HEK293 (cell line): ENCODE measurements around the gene VPS18.
A peak's percentile ranks its signal among the peaks of the same experiment; 100 is the strongest.

ENCODE experiments used
- EGR2 ChIP-seq: fragments of 450-650 bp; formaldehyde crosslinking; IDR thresholded peaks from 2 replicates; pipeline ENCODE4 v1.5.1; 2016; ENCODE audit warnings: low read depth, missing biosample characterization, missing genetic modification characterization
- GLI4 ChIP-seq: fragments of 450-650 bp; formaldehyde crosslinking; IDR thresholded peaks from 2 replicates; pipeline ENCODE4 v1.5.1; 2016; ENCODE audit warnings: missing biosample characterization, missing genetic modification characterization
- GLIS2 ChIP-seq: fragments of 450-650 bp; formaldehyde crosslinking; IDR thresholded peaks from 2 replicates; pipeline ENCODE4 v1.5.1; 2016; ENCODE audit warnings: missing biosample characterization, missing genetic modification characterization
- HOXA7 ChIP-seq: sonication (generic); formaldehyde crosslinking; IDR thresholded peaks from 2 replicates; pipeline ENCODE4 v1.8.1; 2022; ENCODE audit warnings: missing genetic modification reagents, borderline replicate concordance
- KLF16 ChIP-seq: fragments of 450-650 bp; formaldehyde crosslinking; IDR thresholded peaks from 2 replicates; pipeline ENCODE4 v1.5.1; 2017; ENCODE audit warnings: missing biosample characterization, missing genetic modification characterization
- KLF17 ChIP-seq: fragments of 450-650 bp; formaldehyde crosslinking; IDR thresholded peaks from 2 replicates; pipeline ENCODE4 v1.5.1; 2016; ENCODE audit warnings: missing biosample characterization, missing genetic modification characterization
- MEIS1 ChIP-seq: sonication (generic); formaldehyde crosslinking; IDR thresholded peaks from 2 replicates; pipeline ENCODE4 v1.8.1; 2022; ENCODE audit warnings: missing genetic modification reagents, mild to moderate bottlenecking, borderline replicate concordance
- MZF1 ChIP-seq: fragments of 450-650 bp; formaldehyde crosslinking; IDR thresholded peaks from 2 replicates; pipeline ENCODE4 v1.5.1; 2017; ENCODE audit warnings: missing biosample characterization, missing genetic modification characterization, borderline replicate concordance
- OSR2 ChIP-seq: fragments of 450-650 bp; formaldehyde crosslinking; IDR thresholded peaks from 2 replicates; pipeline ENCODE4 v1.5.1; 2016; ENCODE audit warnings: missing biosample characterization, missing genetic modification characterization
- PBX3 ChIP-seq: sonication (generic); formaldehyde crosslinking; IDR thresholded peaks from 2 replicates; pipeline ENCODE4 v1.8.1; 2022; ENCODE audit warnings: mild to moderate bottlenecking, moderate library complexity, missing genetic modification reagents
- RBAK ChIP-seq: fragments of 450-650 bp; formaldehyde crosslinking; IDR thresholded peaks from 2 replicates; pipeline ENCODE4 v1.5.1; 2016; ENCODE audit warnings: missing biosample characterization, missing genetic modification characterization
- SP3 ChIP-seq: fragments of 450-650 bp; formaldehyde crosslinking; IDR thresholded peaks from 2 replicates; pipeline ENCODE4 v1.5.1; 2016; ENCODE audit warnings: missing biosample characterization, missing genetic modification characterization
- TCF7L2 ChIP-seq: IDR thresholded peaks from 2 replicates; pipeline ENCODE4 v1.6.1; 2011; ENCODE audit warnings: low read depth, mild to moderate bottlenecking, inconsistent platforms, low read length, moderate library complexity, borderline replicate concordance
- ZIC2 ChIP-seq: fragments of 450-650 bp; formaldehyde crosslinking; IDR thresholded peaks from 2 replicates; pipeline ENCODE4 v1.5.1; 2016; ENCODE audit warnings: missing biosample characterization, missing genetic modification characterization
- ZNF133 ChIP-seq: fragments of 450-650 bp; formaldehyde crosslinking; IDR thresholded peaks from 2 replicates; pipeline ENCODE4 v1.5.1; 2016; ENCODE audit warnings: missing biosample characterization, missing genetic modification characterization
- ZNF169 ChIP-seq: fragments of 450-650 bp; formaldehyde crosslinking; IDR thresholded peaks from 2 replicates; pipeline ENCODE4 v1.5.1; 2016; ENCODE audit warnings: missing biosample characterization, missing genetic modification characterization
- ZNF174 ChIP-seq: fragments of 450-650 bp; formaldehyde crosslinking; IDR thresholded peaks from 2 replicates; pipeline ENCODE4 v1.5.0; 2017; ENCODE audit warnings: missing biosample characterization, mild to moderate bottlenecking, missing genetic modification characterization
- ZNF221 ChIP-seq: fragments of 450-650 bp; formaldehyde crosslinking; IDR thresholded peaks from 2 replicates; pipeline ENCODE4 v1.5.1; 2017; ENCODE audit warnings: missing biosample characterization, missing genetic modification characterization, borderline replicate concordance
- ZNF24 ChIP-seq: fragments of 450-650 bp; formaldehyde crosslinking; IDR thresholded peaks from 2 replicates; pipeline ENCODE4 v1.5.1; 2016; ENCODE audit warnings: missing biosample characterization, missing genetic modification characterization
- ZNF266 ChIP-seq: fragments of 450-650 bp; formaldehyde crosslinking; IDR thresholded peaks from 2 replicates; pipeline ENCODE4 v1.5.1; 2016; ENCODE audit warnings: missing biosample characterization, missing genetic modification characterization, low read depth
- ZNF274 ChIP-seq, 2 experiments: fragments of 200-500 bp in 1 of 2; fragments of 450-650 bp in 1 of 2; sonication (Bioruptor generic) in 1 of 2; formaldehyde crosslinking in 1 of 2; IDR thresholded peaks; 2 replicates each; pipeline versions ENCODE4 v1.5.1 to v1.6.1; 2014 to 2016; ENCODE audit warnings: borderline replicate concordance in 1 of 2, inconsistent platforms in 1 of 2, low read length in 1 of 2, missing biosample characterization in 1 of 2, missing genetic modification characterization in 1 of 2
- ZNF324 ChIP-seq: fragments of 450-650 bp; formaldehyde crosslinking; IDR thresholded peaks from 2 replicates; pipeline ENCODE4 v1.5.1; 2016; ENCODE audit warnings: missing biosample characterization, missing genetic modification characterization
- ZNF341 ChIP-seq: fragments of 450-650 bp; formaldehyde crosslinking; IDR thresholded peaks from 2 replicates; pipeline ENCODE4; 2016; ENCODE audit warnings: low read depth, missing biosample characterization, missing genetic modification characterization
- ZNF423 ChIP-seq: fragments of 450-650 bp; formaldehyde crosslinking; IDR thresholded peaks from 2 replicates; pipeline ENCODE4 v1.5.1; 2016; ENCODE audit warnings: missing biosample characterization, missing genetic modification characterization
- ZNF544 ChIP-seq: fragments of 450-650 bp; formaldehyde crosslinking; IDR thresholded peaks from 2 replicates; pipeline ENCODE4 v1.5.0; 2017; ENCODE audit warnings: missing biosample characterization, missing genetic modification characterization
- ZNF658 ChIP-seq: fragments of 450-650 bp; formaldehyde crosslinking; IDR thresholded peaks from 2 replicates; pipeline ENCODE4; 2016; ENCODE audit warnings: missing biosample characterization, missing genetic modification characterization
- ZNF768 ChIP-seq: fragments of 450-650 bp; formaldehyde crosslinking; IDR thresholded peaks from 2 replicates; pipeline ENCODE4 v1.5.1; 2018; ENCODE audit warnings: missing biosample characterization, mild to moderate bottlenecking, missing genetic modification characterization
- ZNF837 ChIP-seq: fragments of 450-650 bp; formaldehyde crosslinking; IDR thresholded peaks from 2 replicates; pipeline ENCODE4 v1.5.1; 2016; ENCODE audit warnings: missing biosample characterization, missing genetic modification characterization
- ZSCAN18 ChIP-seq: fragments of 450-650 bp; formaldehyde crosslinking; IDR thresholded peaks from 2 replicates; pipeline ENCODE4 v1.5.1; 2016; ENCODE audit warnings: missing biosample characterization, missing genetic modification characterization
- ZSCAN23 ChIP-seq: fragments of 450-650 bp; formaldehyde crosslinking; IDR thresholded peaks from 2 replicates; pipeline ENCODE4 v1.5.1; 2016; ENCODE audit warnings: missing biosample characterization, missing genetic modification characterization
- TF ChIP-seq, protein P1 (sequence below): fragments of 450-650 bp; formaldehyde crosslinking; IDR thresholded peaks from 2 replicates; pipeline ENCODE4 v1.5.1; 2016; ENCODE audit warnings: missing biosample characterization, missing genetic modification characterization
- TF ChIP-seq, protein P2 (sequence below): fragments of 450-650 bp; formaldehyde crosslinking; IDR thresholded peaks from 2 replicates; pipeline ENCODE4 v1.5.1; 2017; ENCODE audit warnings: missing biosample characterization, missing genetic modification characterization

The VPS18 gene

DNA sequence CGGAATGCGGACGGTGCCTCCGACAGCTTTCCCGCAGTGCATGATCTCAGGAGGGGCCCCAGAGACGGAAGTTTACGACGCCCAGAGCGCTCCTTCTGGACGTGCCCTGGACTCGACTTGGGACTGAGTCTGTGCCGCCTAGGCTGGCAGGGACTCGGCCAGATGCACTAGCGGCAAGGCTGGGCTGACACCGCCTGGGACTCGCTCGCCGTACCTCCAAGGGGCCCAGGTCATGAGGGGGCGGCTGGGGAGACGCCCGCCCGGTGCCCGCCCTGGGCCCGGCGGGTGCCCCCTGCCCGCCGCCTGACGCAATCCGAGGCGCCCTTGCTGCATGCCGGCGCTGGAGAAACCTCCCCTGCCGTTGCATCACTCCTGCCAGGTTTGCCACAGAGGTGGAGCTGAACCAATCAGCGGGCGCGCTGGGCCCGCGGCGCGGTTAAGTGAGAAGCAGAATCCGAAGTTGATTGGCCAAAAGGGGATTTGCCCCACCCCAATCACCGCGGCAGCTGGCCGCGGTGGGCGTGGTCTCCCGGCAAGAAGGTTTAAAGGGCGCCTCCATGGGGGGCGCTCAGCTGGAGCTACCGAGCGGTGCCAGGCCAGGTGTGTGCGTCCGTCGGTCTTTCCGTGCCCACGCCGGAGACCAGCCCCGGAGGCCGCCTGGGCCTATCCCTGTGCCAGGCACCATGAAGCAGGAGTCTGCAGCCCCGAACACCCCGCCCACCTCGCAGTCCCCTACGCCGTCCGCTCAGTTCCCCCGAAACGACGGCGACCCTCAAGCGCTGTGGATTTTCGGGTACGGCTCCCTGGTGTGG lies 58.9 kb downstream of the VPS18 start, which contains the start of gene CHAC1 (continued):
- TF ChIP-seq ZNF658 (tag by site-specific recombination) (no peak), ZNF133 (no peak), GLI4 (tag by site-specific recombination) (peak; percentile 62; the same call in 1 of the 2 replicates), ZNF324 (tag by site-specific recombination) (peak; percentile 56; the same call in 1 of the 2 replicates), ZNF544 (tag by site-specific recombination) (no peak), SP3 (peak; percentile 83), ZNF768 (tag by site-specific recombination) (no peak; the same call in 1 of the 2 replicates), HOXA7 (no peak), TCF7L2 (no peak), GLIS2 (tag by site-specific recombination) (peak; percentile 91), ZNF837 (tag by site-specific recombination) (no peak; the same call in 1 of the 2 replicates), ZSCAN23 (tag by site-specific recombination) (no peak), ZNF24 (tag by site-specific recombination) (no peak), EGR2 (tag by site-specific recombination) (0 out of 2 replicates have a peak, but pooled peaks have one; percentile 16), ZSCAN18 (tag by site-specific recombination) (no peak), RBAK (tag by site-specific recombination) (no peak), ZIC2 (peak; percentile 89), MZF1 (tag by site-specific recombination) (no peak), OSR2 (0 out of 2 replicates have a peak, but pooled peaks have one; percentile 22), MEIS1 (no peak), ZNF221 (tag by site-specific recombination) (no peak), PBX3 (no peak), KLF17 (tag by site-specific recombination) (peak; percentile 47; the same call in 1 of the 2 replicates), ZNF266 (tag by site-specific recombination) (no peak), KLF16 (peak; percentile 91), ZNF174 (tag by site-specific recombination) (no peak), ZNF423 (peak; percentile 78), ZNF169 (no peak), ZNF274 (IDR thresholded peaks at IDR 0.05; ENCODE audit: low read length) (no peak), ZNF274 (tag by site-specific recombination; IDR thresholded peaks at IDR 0.05; ENCODE audit: borderline replicate concordance) (no peak), ZNF341 (tag by site-specific recombination) (0 out of 2 replicates have a peak, but pooled peaks have one; percentile 18)
- TF ChIP-seq, protein P1, sequence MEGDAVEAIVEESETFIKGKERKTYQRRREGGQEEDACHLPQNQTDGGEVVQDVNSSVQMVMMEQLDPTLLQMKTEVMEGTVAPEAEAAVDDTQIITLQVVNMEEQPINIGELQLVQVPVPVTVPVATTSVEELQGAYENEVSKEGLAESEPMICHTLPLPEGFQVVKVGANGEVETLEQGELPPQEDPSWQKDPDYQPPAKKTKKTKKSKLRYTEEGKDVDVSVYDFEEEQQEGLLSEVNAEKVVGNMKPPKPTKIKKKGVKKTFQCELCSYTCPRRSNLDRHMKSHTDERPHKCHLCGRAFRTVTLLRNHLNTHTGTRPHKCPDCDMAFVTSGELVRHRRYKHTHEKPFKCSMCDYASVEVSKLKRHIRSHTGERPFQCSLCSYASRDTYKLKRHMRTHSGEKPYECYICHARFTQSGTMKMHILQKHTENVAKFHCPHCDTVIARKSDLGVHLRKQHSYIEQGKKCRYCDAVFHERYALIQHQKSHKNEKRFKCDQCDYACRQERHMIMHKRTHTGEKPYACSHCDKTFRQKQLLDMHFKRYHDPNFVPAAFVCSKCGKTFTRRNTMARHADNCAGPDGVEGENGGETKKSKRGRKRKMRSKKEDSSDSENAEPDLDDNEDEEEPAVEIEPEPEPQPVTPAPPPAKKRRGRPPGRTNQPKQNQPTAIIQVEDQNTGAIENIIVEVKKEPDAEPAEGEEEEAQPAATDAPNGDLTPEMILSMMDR (tag by site-specific recombination): peak; percentile 65
- TF ChIP-seq, protein P2, sequence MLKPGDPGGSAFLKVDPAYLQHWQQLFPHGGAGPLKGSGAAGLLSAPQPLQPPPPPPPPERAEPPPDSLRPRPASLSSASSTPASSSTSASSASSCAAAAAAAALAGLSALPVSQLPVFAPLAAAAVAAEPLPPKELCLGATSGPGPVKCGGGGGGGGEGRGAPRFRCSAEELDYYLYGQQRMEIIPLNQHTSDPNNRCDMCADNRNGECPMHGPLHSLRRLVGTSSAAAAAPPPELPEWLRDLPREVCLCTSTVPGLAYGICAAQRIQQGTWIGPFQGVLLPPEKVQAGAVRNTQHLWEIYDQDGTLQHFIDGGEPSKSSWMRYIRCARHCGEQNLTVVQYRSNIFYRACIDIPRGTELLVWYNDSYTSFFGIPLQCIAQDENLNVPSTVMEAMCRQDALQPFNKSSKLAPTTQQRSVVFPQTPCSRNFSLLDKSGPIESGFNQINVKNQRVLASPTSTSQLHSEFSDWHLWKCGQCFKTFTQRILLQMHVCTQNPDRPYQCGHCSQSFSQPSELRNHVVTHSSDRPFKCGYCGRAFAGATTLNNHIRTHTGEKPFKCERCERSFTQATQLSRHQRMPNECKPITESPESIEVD (tag by site-specific recombination): no peak
